Left kidney (tissue), 2 donors: ENCODE measurements around the gene SPATS2L. TPM values are rescaled to one million over a fixed set of nuclear protein-coding genes. Genes with fewer than 3 reads are reported as not detected.

ENCODE experiments used
- DNase-seq: peaks from one replicate; pipeline ENCODE4 v3.0.0-alpha.2; 2013
- polyA plus RNA-seq: library from polyadenylated mRNA; unstranded; fragments of 120-200 nt; gene quantifications from one replicate; pipeline ENCODE4 v1.2.1, GENCODE V29; 2013; ENCODE audit not compliant: insufficient read length

SPATS2L gene
- polyA plus RNA-seq, 1 donor: 126 TPM

DNA sequence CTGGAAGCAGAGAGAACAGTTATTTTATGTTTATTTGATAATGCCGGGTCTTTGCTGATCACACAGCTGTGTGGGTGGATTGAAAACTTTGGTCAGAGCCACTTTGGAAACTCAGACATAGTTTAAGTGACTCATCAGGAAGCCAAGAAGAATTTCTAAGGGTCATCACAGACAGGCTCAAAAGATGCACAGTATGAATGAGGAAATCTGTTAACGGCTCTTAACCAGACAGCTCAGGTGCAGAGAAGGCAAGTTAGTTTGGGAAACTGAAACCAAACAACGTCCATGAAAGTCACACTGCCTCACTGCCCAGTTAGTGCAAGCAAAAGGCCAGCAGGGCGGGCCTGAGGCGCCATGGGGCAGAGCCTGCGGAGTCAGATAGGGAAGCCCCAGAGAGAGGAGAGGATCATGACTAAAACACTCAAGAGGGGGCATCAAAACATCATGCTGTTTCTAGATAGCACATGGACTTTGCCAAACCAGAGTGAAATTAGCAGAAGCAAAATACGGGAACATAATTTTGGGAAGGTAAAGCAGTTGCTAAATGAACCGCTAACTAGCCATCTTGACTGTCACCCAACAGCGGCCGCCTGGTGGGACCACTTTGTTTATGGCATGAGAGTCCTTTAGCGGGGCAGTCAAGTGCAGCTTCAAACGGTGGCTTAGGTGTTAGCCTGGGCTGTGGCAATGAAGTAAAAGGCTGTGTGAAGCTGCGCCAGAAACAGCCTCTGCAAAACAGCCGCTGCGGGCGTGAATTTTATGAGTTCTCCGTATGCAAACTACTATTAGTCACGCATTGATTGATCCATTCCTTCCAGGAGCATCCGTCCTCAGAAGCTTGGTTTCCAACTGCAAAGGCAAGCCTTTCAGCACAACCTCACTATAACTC, 102.2 kb downstream of the SPATS2L start:
- no peak for DNase-seq

- DNase-seq: no peak
Observed at GRCh38 chr2:200411831-200412230, 105.3 kb downstream of the SPATS2L start.

GRCh38 chr2:200414367-200414766, 107.9 kb downstream of the SPATS2L start:
- no peak for DNase-seq

- DNase-seq: no peak
Observed at GRCh38 chr2:200415455-200415854, 109.0 kb downstream of the SPATS2L start.

DNA sequence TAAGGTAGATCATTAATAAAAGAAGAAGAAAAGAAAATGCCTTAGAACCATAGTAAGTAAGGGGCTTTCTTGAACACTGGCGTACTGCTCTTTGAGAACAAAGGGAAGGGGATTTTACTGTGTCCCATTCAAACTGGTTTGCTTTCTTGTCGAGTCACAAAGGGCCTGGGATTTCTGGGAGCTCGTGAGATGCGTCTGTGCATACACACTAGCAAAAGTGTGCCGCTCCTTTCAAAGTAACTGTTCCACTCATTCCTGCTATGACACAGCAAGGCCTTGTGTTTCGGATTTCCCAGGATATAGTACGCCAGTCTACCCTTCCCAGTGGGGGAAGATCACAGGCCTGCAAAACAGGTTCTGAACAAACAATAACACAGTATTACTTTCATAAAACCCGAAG, 110.4 kb downstream of the SPATS2L start:
- DNase-seq: no peak

DNA sequence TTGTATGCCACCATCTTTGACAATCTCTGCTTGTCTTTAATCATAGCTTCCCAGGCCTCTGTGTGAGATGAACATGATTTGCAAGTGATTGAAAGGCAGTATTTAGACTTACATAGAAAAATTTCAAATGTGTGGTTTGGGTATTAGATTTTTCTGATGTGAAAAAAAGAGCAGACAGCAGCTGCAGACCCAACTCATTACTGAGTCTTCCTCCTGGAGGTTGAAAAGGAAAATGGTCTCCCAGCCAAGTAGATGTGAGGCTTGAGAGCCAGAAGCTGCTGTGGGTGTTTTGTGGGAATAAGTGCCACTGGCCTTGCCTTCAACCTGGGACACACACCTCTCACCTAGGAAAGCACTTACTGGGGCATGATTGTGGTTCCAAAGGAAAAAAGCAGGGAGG, 110.9 kb downstream of the SPATS2L start:
- no peak for DNase-seq

DNA sequence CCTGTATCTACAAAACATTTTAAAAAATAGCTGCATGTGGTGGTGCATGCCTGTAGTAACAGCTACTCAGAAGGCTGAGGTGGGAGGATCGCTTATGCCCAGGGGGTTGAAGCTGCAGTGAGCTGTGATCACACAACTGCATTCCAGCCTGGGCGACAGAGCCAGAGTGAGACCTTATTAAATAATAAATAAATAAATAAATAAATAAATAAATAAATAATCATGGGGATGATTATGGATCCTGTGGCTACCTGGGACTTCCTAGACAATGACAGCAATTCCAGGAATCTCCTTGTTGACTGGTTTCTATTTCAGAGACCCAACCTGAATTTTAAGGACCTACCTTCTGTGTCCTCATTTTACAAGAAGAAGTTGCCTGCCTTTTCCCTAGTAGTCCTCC, 111.9 kb downstream of the SPATS2L start:
- DNase-seq: no peak

GRCh38 chr2:200419325-200419724, 112.8 kb downstream of the SPATS2L start:
- DNase-seq: no peak

GRCh38 chr2:200421270-200421669, 114.8 kb downstream of the SPATS2L start:
- DNase-seq: no peak

DNA sequence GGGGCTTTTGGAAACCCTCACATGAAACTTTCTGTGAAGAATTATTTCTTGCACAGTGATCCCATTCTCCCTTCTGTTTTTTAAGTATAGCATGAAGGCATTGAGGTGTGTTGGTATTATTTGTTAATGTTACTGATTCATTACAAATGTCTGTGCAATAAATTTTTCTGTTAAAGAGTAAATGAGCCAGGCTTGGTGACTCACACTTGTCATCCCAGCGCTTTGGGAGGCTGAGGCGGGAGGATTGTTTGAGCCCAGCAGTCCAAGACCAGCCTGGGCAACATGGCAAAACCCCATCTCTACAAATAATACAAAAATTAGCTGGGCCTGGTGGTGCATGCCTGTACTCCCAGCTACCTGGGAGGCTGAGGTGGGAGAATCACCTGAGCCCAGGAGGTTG, 115.6 kb downstream of the SPATS2L start:
- no peak for DNase-seq

- no peak for DNase-seq
Observed at GRCh38 chr2:200422532-200423261, 116.2 kb downstream of the SPATS2L start.

DNA sequence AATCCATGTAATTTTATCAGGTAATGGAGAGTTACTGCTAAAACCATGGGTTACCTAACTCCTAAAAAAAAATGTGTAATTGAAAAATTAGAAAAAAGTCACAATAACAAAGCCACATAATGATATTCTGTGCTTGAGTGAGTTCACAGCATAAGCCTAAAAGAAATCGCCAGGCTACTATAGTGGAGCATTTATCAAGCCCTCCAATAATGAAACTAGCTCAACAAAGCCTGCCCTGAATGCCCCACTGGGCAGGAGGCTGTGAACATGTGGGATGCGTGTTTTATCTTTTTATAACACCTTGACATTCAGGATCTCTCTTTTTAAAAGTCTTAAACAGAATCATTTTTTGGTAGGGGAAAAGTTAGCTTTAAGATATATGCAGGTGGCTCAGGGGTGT, 117.0 kb downstream of the SPATS2L start:
- DNase-seq: no peak

DNA sequence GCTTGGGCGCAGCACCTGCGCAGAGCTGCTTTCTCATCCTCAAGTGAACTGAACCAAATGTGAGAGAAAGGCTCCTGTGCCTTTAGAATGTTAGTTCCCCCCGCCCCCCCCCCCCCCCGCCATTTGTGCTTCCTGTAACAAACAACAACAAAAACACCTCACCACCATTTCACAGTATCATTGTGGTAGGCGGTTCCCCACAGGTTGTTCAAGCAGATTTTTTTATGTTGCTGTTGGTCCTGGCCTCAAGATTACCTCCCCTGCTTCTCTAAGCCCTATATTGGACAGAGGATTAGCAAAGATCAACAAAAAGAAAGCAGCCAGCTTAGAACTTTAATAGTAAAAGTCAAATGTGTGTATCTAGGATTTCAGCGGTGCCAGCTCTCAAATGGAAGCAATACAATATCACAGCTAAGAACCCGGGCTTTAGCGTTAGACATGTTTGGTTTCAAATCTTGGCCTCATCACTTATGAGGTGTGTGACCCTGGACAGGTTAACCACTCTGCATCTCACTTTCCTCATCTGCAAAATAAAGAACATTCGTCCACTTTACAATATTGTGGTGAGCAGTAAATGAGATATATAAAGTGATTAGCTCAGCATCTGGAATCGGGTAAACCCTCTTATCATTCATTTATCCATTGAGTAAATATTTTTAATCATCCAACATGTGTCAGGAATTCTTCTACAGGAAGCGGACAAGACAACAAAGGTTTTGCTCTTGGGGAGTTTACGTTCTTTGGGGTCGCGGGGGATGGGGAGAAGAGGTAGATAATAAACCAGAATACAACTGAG, 118.7 kb downstream of the SPATS2L start:
- DNase-seq: no peak

DNA sequence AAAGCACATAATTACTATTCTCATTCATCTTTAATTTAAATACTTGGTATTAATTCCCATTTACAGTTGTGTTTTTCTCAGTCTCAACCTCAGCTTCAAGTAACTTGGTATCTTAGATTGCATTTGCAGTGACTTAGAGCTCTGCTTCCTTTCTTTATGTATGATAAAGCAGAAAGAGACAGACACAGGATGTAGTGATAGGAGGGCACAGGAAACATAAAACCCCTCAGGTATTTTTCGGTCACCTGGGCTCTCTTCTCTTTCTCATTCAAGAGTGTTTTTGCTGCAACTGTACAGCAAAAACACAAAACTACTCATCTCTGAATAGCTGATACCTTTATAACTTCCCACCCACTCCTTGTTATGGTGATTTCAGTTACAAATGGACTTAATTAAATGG, 120.3 kb downstream of the SPATS2L start:
- no peak for DNase-seq

- DNase-seq: no peak
Observed at GRCh38 chr2:200428961-200429665, 122.6 kb downstream of the SPATS2L start.

- DNase-seq: no peak
Observed at GRCh38 chr2:200430017-200430416, 123.5 kb downstream of the SPATS2L start.

GRCh38 chr2:200431996-200432705, 125.7 kb downstream of the SPATS2L start:
- DNase-seq: no peak

GRCh38 chr2:200435379-200435778, 128.9 kb downstream of the SPATS2L start:
- DNase-seq: no peak

- DNase-seq: no peak
Observed at GRCh38 chr2:200438251-200438650, 131.8 kb downstream of the SPATS2L start.

DNA sequence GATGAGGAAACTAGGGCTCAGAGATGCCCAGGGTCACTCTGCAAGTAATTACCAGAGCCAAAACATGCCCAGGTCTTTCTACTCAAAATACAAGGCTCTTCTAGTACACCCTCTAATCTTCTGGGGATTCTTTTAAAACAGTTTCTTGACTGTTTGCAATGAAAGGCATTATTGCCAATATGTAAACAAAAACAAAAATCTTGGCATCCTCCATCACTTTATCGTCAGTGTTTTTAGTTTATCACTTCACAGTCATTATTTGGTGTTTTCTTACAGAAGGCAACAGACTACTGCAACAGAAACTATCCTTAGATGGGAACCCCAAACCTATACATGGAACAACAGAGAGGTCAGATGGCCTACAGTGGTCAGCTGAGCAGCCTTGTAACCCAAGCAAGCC, 132.4 kb downstream of the SPATS2L start:
- no peak for DNase-seq

DNA sequence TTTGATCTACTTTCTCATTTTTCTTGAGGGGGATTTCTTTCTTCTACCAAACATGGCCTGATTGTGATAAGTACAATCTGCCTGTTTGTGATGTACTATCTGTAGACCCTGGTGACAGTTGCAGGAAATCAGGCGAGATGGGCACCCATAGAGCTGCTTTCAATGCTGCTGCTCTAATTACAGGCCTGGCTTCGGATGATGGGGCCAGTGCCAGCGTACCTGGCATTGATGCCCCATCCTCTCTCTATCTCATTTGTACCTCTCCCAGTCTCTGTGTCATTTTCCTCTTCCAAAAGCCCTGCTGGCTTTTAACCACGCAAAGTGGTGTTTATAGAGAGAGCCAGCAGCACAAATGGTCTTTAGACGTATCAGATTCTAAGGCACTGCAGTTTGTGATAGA, 133.5 kb downstream of the SPATS2L start:
- DNase-seq: no peak
